GM23248 (cell line): ENCODE results near the gene LRRC72. TPM values are rescaled to one million over a fixed set of nuclear protein-coding genes. Genes with fewer than 3 reads are reported as not detected.
"Not testable (repeated sequence)": the region's sequence is repeated elsewhere in the genome, so short reads cannot be mapped to it uniquely, and the experiment has no call there.

Experiments
- DNase-seq: peaks from one replicate; pipeline ENCODE4 v3.0.0-alpha.2; 2015
- H2AFZ ChIP-seq: fragments of 200-600 bp; sonication (generic); 2 replicates; pipeline ENCODE4 v1.6.1; 2016; ENCODE audit warnings: antibody characterized with exemption
- H3F3A ChIP-seq: fragments of 200-600 bp; sonication (generic); 2 replicates; pipeline ENCODE4 v1.6.1; 2016; ENCODE audit warnings: mild to moderate bottlenecking, antibody characterized with exemption, mixed run types; ENCODE audit not compliant: insufficient read depth
- H3K27ac ChIP-seq: fragments of 200-600 bp; sonication (generic); 2 replicates; pipeline ENCODE4 v1.5.1; 2016; ENCODE audit warnings: mild to moderate bottlenecking
- H3K27me3 ChIP-seq: fragments of 200-600 bp; sonication (generic); replicated peaks from 2 replicates; pipeline ENCODE4 v1.6.1; 2016; ENCODE audit warnings: mild to moderate bottlenecking; ENCODE audit not compliant: insufficient read depth
- H3K36me3 ChIP-seq: fragments of 200-600 bp; sonication (generic); 2 replicates; pipeline ENCODE4 v1.6.1; 2016; ENCODE audit warnings: low read depth, mild to moderate bottlenecking
- H3K4me1 ChIP-seq: fragments of 200-600 bp; sonication (generic); 2 replicates; pipeline ENCODE4 v1.6.1; 2016; ENCODE audit warnings: mild to moderate bottlenecking; ENCODE audit not compliant: insufficient read depth
- H3K4me2 ChIP-seq: fragments of 200-600 bp; sonication (generic); one replicate; pipeline ENCODE4 v1.6.1; 2016; ENCODE audit warnings: mild to moderate bottlenecking; ENCODE audit not compliant: unreplicated experiment
- H3K4me3 ChIP-seq: fragments of 200-600 bp; sonication (generic); 2 replicates; pipeline ENCODE4 v1.5.1; 2016; ENCODE audit warnings: mild to moderate bottlenecking
- H3K79me2 ChIP-seq: fragments of 200-600 bp; sonication (generic); 2 replicates; pipeline ENCODE4 v1.6.1; 2016; ENCODE audit warnings: mild to moderate bottlenecking; ENCODE audit not compliant: insufficient read depth
- H3K9ac ChIP-seq: fragments of 200-600 bp; sonication (generic); 2 replicates; pipeline ENCODE4 v1.6.1; 2016; ENCODE audit warnings: mild to moderate bottlenecking
- H3K9me2 ChIP-seq: fragments of 200-600 bp; sonication (generic); 2 replicates; pipeline ENCODE4 v1.6.1; 2016; ENCODE audit warnings: mixed run types, mild to moderate bottlenecking, moderate library complexity; ENCODE audit not compliant: insufficient read depth
- H3K9me3 ChIP-seq: fragments of 200-600 bp; sonication (generic); one replicate; pipeline ENCODE4 v1.6.1; 2017; ENCODE audit warnings: low read depth
- H4K20me1 ChIP-seq: fragments of 200-600 bp; sonication (generic); 2 replicates; pipeline ENCODE4 v1.6.0; 2016; ENCODE audit not compliant: insufficient read depth
- EZH2 ChIP-seq: fragments of 200-600 bp; sonication (generic); IDR thresholded peaks from 2 replicates; pipeline ENCODE4 v1.6.1; 2018; ENCODE audit warnings: antibody characterized with exemption, mild to moderate bottlenecking; ENCODE audit not compliant: insufficient read depth, poor library complexity, severe bottlenecking
- EZH2phosphoT487 ChIP-seq: fragments of 200-600 bp; sonication (generic); IDR thresholded peaks from 2 replicates; pipeline ENCODE4 v1.6.1; 2018; ENCODE audit warnings: antibody characterized with exemption, moderate library complexity, mild to moderate bottlenecking, low read depth; ENCODE audit not compliant: insufficient read depth
- WGBS, 2 experiments: methylation state at CpG; one replicate each; pipeline ENCODE4 v1.1.6; 2015 to 2017; ENCODE audit warnings: low lambda C conversion rate in 2 of 2, low coverage in 1 of 2; ENCODE audit errors: missing lambda C conversion rate in 2 of 2; 5-methylcytosine and 5-hydroxymethylcytosine counted together
- in situ Hi-C: fragments of 300-500 bp; cut with MboI; formaldehyde crosslinking; loops from 2 replicates; pipeline ENCODE4 v1.15.0; 2020
- polyA plus RNA-seq: library from polyadenylated mRNA; unstranded; fragments of >200 nt; fragmentation: Nextera tagmentation; extraction: Ambion mirVana; gene quantifications from 2 replicates; pipeline ENCODE4 v1.2.1, GENCODE V29; 2016
- total RNA-seq: library from RNA; depleted of rRNA; stranded (reverse); fragments of >200 nt; shearing (Covaris generic); gene quantifications from 2 replicates; pipeline ENCODE4 v1.2.3, GENCODE V29; 2014

The LRRC72 gene
- total and polyA plus RNA-seq, 2 experiments from 2014 or later: not detected

GRCh38 chr7:16531707-16532106, 5.1 kb downstream of the LRRC72 start:
- H3K36me3 ChIP-seq: no peaks in the 10 kb centered on the region
- H3K9me3 ChIP-seq: no peaks in the 10 kb centered on the region
- H3K27me3 ChIP-seq: no peaks in the 10 kb centered on the region
- H3K9me2 ChIP-seq: no peaks in the 10 kb centered on the region
- no peak overlapping the region for H2AFZ ChIP-seq
- no peaks in the 10 kb centered on the region for H3F3A ChIP-seq
- 2 to 20% methylated on average over 1 of the region's 1 CpG for WGBS, 2 experiments
- peak; percentile 41 for DNase-seq
- H3K4me1 ChIP-seq: no peaks in the 10 kb centered on the region
- no peaks in the 10 kb centered on the region for H3K79me2 ChIP-seq
- TF ChIP-seq EZH2phosphoT487 (no peak), EZH2 (no peak)
- no peak overlapping the region for H3K27ac ChIP-seq
- in situ Hi-C loops: no loop called here
- no peak overlapping the region for H3K4me3 ChIP-seq
- H3K4me2 ChIP-seq: no peak overlapping the region
- no peak overlapping the region for H3K9ac ChIP-seq
- no peaks in the 10 kb centered on the region for H4K20me1 ChIP-seq

- Histone ChIP-seq H2AFZ (no peak overlapping the region), H4K20me1 (no peaks in the 10 kb centered on the region), H3K9me3 (no peaks in the 10 kb centered on the region), H3K27ac (no peak overlapping the region), H3K27me3 (no peaks in the 10 kb centered on the region), H3K9me2 (no peaks in the 10 kb centered on the region), H3K9ac (no peak overlapping the region), H3K4me2 (no peak overlapping the region), H3K4me1 (no peaks in the 10 kb centered on the region), H3F3A (no peaks in the 10 kb centered on the region), H3K79me2 (no peaks in the 10 kb centered on the region), H3K4me3 (no peak overlapping the region), H3K36me3 (no peaks in the 10 kb centered on the region)
- 30 to 41% methylated on average over 1 of the region's 1 CpG for WGBS, 2 experiments
- TF ChIP-seq EZH2 (no peak), EZH2phosphoT487 (no peak)
- in situ Hi-C loops: no loop called here
- DNase-seq: no peak
Measured at GRCh38 chr7:16532272-16532671, 5.6 kb downstream of the LRRC72 start.

- H2AFZ ChIP-seq: no peak overlapping the region
- 17 to 36% methylated on average over 2 of the region's 2 CpGs for WGBS, 2 experiments
- in situ Hi-C loops: no loop called here
- no peaks in the 10 kb centered on the region for H3K79me2 ChIP-seq
- no peaks in the 10 kb centered on the region for H3F3A ChIP-seq
- no peak overlapping the region for H3K4me2 ChIP-seq
- no peaks in the 10 kb centered on the region for H3K9me3 ChIP-seq
- H3K9ac ChIP-seq: no peak overlapping the region
- no peaks in the 10 kb centered on the region for H3K36me3 ChIP-seq
- no peaks in the 10 kb centered on the region for H3K4me1 ChIP-seq
- no peaks in the 10 kb centered on the region for H3K27me3 ChIP-seq
- no peak for DNase-seq
- no peak overlapping the region for H3K4me3 ChIP-seq
- H3K27ac ChIP-seq: no peak overlapping the region
- no peaks in the 10 kb centered on the region for H4K20me1 ChIP-seq
- H3K9me2 ChIP-seq: no peaks in the 10 kb centered on the region
- TF ChIP-seq EZH2phosphoT487 (no peak), EZH2 (no peak)
Measured at GRCh38 chr7:16535500-16535899, 8.9 kb downstream of the LRRC72 start.

- H3K9ac ChIP-seq, H3K9me3 ChIP-seq, H3K4me1 ChIP-seq, H3F3A ChIP-seq, H3K4me2 ChIP-seq, H3K27ac ChIP-seq, H3K4me3 ChIP-seq, H4K20me1 ChIP-seq, DNase-seq, H3K79me2 ChIP-seq, H3K36me3 ChIP-seq, H3K9me2 ChIP-seq, in situ Hi-C loops, H2AFZ ChIP-seq, H3K27me3 ChIP-seq: not testable (repeated sequence)
- 70 to 77% methylated on average over 2 of the region's 2 CpGs for WGBS, 2 experiments
Measured at GRCh38 chr7:16540559-16540958, 13.9 kb downstream of the LRRC72 start.

GRCh38 chr7:16542401-16542800, 15.8 kb downstream of the LRRC72 start:
- Histone ChIP-seq H3K27me3 (no peaks in the 10 kb centered on the region), H3K4me3 (no peak overlapping the region), H4K20me1 (no peaks in the 10 kb centered on the region), H3K27ac (no peak overlapping the region), H3K9me3 (no peaks in the 10 kb centered on the region), H3K79me2 (no peaks in the 10 kb centered on the region), H3K36me3 (no peaks in the 10 kb centered on the region), H3K9ac (no peak overlapping the region), H3K4me2 (no peak overlapping the region), H2AFZ (no peak overlapping the region), H3F3A (no peaks in the 10 kb centered on the region), H3K9me2 (no peaks in the 10 kb centered on the region), H3K4me1 (no peaks in the 10 kb centered on the region)
- TF ChIP-seq EZH2: no peak
- no peak for TF ChIP-seq EZH2phosphoT487
- WGBS, 2 experiments: 42 to 45% methylated on average over 2 of the region's 2 CpGs
- in situ Hi-C loops: no loop called here
- no peak for DNase-seq
